NCI-H82 treated with DMSO at 0.1 percent for 48 hours (cell line): ENCODE data around the gene MOGAT3.

Source experiments
- DNase-seq: peaks from one replicate; lab custom pipeline; 2025; ENCODE audit not compliant: unreplicated experiment; lab: John Stamatoyannopoulos, UW

The MOGAT3 gene

DNA sequence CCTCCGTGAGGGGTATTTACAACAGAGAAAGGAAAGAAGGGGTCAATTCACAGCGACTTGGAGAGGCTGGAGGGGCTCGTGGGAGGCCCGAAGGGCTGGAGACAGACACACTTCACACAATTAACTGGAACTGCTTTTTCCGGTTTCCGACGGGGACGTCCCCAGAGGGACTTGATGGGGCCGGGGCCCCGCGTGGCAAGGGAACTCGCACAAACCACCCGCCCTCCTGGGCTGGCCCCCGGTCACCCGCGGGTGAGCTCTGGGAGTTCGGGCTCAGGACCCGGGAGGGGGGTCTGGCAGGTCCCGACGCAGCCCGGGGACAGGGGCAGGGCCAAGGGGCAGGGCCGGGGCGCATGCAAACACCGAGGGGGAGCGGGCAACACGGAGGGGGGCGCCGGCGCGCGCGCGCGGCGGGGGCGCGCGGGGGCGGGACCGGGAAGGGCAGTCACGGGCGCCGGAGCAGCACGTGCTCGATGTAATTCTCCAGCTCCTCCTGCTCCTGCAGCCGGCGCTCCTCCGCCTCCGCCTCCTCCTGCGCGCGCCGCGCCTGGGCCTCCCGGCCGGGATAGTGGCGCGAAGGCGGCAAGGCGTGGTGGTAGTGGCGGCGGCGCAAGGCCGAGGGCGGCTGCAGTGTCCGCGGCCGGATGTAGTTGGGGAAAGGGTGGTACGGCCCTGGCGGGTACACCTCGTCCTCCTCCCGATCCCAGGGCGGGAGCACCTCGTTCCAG, 38.1 kb downstream of the MOGAT3 start:
- DNase-seq = no peak

DNA sequence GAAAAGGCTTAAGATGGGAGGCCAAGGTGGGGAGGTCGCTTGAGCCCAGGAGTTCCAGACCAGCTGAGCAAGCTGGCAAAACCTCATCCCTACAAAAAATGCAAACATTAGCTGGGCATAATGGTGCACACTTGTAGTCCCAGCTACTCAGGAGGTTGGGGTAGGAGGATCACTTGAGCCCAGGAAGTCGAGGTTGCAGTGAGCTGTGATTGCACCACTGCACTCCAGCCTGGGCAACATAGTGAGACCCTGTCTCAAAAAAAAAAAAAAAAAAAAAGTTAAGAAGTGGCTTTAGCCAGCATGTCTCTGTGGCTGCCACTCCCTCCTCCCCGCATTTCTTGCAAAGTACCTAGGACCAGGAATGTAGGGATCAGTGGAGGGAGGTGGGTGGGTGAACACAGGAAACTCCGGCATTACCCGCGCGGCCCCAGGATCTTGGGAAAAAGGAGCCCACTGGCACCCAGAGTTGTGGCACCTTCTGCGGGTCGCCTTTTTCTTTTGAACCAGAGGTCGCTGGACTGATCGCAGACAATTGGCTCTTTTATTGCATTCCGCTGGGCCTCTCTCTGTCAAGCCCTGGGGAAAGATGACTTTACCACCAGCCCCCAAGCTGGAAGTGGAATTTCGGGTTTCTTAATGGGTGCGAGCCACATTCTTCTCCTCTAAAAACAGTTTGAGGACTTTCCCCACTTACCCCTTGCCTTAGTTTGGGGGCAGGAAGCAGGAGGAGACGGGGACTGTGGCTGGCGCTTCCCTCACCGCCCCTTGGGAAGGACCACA, 39.0 kb downstream of the MOGAT3 start:
- no peak for DNase-seq

DNA sequence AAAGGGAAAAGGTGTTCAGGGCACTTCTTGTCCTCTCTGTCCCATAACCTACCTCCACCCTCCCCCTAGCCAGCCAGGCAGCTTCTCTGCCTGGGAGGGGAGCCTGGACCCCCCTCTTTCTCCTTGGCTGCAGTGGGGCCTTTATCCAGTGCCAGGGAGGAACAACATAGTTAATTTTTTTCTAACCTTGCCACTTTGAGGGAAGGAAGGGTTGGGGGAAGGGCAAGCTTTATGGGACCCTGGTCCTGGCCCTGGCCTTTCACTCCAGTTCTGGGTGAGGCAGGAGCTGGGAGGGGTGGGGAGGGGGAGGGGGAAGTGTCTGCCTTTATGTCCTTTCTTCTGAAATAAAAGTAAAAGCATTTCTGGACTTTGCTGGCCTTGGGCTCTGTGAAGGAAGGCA, 39.9 kb downstream of the MOGAT3 start:
- DNase-seq = no peak

DNA sequence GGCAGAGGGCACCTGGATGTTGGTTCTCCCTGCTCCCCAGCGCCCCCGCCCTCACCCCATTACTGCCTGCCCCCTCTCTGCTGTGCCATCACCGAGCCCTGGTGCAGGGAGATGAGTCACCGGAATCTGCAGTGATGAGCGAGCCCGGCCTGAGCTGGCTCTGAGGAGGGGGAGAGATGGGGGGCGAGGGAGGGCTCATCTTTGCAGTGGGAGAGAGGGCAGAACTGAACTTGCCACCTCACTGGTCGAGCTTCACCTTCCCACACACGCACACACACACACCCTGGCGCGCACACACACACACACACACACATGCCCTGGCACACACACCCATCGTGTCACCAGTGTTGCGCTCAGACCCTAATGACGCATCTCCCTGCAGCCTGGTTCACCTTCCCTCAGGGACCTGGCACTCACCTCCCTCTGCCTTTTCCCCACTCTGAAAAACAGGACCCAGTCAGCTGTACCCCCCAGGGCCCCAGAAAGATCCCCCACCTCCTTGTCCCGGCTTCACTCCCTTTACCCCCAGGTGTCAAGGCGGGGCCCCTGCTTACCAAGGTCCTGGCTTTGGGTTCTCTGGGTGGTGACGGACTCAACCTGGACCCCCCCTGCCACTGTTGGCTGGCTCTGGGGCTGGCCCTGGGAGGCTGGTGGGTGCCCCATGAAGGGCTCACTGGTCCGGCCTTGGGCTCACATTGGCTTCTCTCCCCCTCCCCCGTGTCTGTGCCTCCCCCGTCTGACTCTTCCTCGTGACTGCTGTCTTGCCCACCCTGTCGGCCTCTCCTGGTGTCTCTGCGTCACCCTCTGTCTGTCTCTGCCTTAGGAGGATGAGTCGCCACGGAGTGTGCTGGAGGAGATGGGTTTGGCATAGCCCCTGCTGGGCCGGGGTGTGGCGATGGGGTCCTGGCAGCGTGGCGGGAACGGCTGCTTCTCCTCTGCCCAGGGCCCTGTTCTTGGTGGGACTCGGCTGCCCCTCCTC, 40.9 kb downstream of the MOGAT3 start:
- no peak for DNase-seq

DNA sequence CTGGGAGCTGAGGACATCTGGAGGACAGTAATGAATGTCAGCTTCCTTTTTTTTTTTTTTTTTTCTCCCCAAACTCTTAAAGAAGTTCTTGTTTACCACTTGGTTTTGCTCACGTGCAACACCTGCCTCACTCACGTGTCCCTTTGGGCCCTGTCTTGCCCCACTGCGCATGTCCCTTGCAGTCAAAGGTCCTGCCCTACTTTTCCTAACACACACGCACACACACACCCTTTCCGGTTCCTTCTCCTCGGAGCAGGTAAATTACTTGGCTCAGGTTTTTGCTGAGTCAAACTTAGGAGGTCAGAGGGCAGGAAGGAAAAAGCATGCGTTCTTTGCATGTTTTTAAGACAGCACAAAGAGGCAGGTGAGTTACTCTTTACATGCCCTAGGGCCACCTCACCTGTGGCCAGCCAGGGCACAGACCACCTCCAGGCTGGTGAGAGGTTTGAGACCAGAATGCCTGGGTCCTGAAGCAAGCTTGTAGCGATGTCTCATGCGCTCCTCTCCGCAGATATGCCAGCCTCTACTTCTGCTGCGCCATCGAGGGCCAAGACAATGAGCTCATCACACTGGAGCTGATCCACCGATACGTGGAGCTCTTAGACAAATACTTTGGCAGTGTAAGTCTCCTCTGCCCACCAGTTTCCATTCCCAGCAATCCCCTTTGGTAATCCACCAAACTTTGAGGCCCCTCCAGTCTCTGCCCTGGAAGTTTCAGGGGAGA, 43.8 kb downstream of the MOGAT3 start:
- no peak for DNase-seq

DNA sequence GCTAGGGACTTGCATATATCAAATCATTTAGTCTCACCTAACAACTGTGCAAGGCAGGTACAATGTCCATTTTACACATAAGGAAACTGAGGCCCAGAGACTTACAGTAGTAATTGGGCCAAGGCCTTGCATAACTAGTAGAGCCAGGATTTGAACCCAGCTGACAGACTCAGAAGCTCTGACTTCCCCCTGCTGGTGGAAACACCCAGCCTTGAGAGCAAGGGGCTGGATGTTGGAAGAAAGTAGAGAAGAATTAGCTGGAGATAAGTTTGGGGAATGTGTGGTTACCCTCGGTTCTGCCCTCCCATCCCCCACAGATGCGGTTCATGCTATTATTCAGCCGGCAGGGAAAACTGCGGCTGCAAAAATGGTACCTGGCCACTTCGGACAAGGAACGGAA, 44.6 kb downstream of the MOGAT3 start:
- no peak for DNase-seq

DNA sequence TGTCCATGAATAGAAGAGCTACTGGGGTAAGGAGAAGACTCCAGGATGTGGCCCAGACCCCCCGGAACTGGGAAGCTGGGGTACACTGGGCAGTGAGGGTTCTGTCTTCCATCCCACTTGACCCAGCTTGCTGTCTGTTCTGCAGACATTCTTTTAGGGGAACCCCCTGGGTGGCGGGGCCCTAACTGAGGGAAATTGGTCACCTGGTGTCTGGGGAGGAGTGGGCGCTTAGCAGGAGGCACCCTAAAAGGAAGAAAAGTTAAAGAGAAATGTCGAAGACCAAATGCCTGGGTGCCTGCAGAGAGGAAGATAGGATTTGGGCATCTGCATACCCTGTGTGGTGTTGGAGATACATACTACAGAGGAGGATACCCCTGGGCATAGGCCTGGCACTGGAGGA, 45.5 kb downstream of the MOGAT3 start:
- no peak for DNase-seq

DNA sequence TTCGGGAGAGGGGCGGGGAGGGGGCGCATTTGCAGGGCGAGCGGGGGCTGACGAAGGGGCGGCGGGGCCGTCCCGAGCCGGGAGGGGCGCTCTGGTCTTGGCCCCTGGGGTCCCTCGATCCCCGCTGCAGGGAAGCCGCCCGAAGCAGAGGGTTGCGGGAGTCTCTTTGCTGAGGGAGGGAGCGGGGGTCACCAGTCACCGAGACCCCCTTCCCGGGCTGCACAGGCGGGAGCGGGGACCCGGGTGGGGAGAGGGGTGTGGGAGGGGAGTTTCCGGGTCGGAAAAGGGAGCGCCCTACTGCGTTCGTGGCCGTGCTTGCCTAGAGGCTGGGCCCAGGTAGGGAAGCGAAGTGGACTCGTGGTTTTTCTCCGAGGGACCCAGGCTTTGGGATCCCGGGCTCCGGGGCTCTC, 46.1 kb downstream of the MOGAT3 start:
- DNase-seq = no peak

DNA sequence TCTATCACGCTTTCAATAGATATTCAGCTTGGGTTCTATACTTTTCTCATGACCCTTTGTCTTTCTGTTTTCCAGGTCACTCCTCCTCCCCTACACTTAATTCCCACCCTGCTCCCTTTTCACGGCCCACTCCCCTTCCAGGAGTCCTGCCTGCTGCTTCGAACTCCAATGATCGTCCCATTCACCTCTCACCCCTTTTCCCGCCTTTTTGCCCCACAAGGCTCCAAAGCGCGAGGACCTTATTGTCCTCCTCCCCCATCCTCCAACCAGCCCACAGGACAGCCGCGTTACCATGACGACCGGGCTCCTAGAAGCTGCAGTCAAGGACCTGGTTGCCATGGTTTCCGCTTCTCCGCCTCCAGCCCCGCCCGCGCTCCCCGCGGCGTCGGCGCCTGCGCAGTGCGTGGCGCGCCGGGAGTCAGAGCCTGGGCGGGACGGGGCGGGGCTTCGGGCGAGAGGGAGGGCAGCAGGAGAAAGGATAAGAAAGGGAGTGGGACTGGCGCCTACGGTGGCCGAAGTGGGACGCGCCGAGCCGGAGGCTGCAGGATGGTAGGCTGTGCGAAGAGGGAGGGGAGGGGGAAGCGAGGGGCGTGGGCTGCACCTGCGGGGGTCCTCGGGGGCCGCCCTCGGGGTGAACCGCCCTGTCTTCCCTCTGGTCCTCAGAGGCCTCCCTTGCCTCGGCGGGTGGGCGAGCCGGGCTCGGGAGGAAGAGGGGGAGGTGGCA, 46.7 kb downstream of the MOGAT3 start, which contains the start of gene AP1S1:
TSS of gene AP1S1 (plus strand) at position 508 of the 724 bp plus-strand sequence. CDS start at position 547, 39 bp downstream.
- DNase-seq = peak; percentile 88

DNA sequence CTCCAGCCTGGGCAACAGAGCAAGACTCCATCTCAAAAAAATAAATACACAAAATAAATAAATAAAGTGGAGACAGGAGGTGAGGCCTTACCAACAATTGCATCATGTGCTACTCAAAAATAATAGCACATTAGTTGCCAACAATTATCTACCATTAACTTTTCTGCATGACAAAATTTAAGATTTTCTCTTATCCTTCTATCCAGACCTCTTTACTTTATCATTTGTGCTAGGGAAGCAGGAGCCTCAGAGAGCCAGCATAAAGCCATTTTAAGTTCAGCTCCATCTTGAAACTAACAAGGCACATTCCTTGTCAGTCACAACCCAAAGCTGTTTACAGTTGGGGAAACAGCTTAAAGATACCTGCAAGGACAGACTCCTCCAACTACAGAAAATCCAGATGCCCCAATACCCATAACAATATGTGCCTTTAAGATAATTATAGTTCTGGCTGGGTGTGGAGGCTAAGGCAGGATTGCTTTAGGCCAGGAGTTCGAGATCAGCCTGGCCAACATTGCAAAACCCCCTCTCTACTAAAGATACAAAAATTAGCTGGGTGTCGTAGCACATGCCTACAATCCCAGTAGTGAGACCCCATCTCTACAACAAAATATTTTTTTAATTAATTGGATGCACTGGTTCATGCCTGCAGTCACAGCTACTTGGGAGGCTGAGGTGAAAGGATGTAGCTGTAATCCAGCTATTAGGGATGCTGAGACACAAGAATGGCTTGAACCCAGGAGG, 48.8 kb downstream of the MOGAT3 start:
- DNase-seq = no peak
